ENCODE data around the gene CCDC92B.

CCDC92B gene

GRCh38 chr17:2777242-2777867, 27.9 kb upstream of the CCDC92B start:
- no peak for DNase-seq

GRCh38 chr17:2776589-2777241, 27.3 kb upstream of the CCDC92B start:
- DNase-seq: peak in 1 of 3 donors; percentile 35

GRCh38 chr17:2775206-2775605, 25.8 kb upstream of the CCDC92B start:
- DNase-seq: peak in 2 of 3 donors; percentile 42

- DNase-seq: no peak
Observed at GRCh38 chr17:2770129-2770528, 20.7 kb upstream of the CCDC92B start.

DNA sequence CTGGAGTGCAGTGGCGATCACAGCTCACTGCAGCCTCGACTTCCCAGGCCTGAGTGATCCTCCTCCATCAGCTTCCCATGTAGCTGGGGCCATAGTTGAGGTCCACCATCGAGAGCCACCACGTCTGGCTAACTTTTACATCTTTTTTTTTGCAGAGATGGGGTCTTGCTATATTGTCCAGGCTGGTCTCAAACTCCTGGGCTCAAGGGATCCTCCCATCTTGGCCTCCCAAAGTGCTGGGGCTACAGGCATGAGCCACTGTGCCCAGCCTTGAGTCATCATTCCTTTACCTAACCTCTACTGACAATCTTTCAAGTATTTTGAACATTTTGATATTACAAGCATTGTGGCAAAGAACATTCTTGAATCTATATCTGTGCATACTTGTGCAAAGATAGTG, 9.4 kb upstream of the CCDC92B start:
- DNase-seq: no peak

GRCh38 chr17:2755891-2756724, 6.7 kb upstream of the CCDC92B start:
- no peak for DNase-seq

DNA sequence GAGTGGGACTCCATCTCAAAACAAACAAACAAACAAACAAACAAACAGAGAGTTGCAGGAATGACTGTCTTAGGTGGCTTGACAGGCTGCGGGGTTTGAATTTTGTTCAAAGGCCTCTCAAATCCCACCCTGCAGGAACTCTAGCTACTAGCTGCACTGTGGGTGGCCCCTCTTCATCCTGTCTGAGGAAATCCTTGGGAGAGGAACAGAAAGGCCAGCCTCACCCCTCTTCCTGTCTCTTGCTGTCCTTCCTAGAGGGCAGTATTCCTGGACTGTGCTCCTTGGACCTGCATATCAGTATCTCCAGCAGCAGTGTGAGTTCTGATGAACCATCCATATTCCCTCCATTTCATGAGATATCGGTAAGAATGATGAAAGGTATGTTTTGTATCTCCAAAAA, 2.0 kb upstream of the CCDC92B start:
- DNase-seq: no peak

- DNase-seq: no peak
Observed at GRCh38 chr17:2750721-2751120, 1.3 kb upstream of the CCDC92B start.

GRCh38 chr17:2749784-2750181, 331 bp upstream of the CCDC92B start:
- peak; percentile 84 to 96 (median 92) for DNase-seq

- no peak for DNase-seq
Observed at GRCh38 chr17:2745317-2746037, 4.0 kb downstream of the CCDC92B start.

DNA sequence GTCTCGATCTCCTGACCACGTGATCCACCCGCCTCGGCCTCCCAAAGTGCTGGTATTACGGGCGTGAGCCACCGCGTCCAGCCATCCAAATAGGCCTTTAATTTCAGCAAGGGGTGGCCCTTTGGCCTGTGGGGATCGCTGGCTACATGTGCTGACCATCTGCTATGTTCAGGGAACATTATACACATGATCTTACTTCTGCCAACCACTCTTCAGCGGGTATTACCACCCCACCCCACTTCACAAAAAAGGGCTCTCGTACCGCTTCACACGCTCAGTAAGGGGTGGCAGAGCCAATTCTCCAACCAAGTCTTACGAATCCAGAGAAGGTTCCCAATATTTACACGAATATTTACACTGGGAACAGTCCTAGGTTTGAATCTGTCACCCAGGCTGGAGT, 11.8 kb downstream of the CCDC92B start:
- DNase-seq: no peak

GRCh38 chr17:2736956-2737355, 12.5 kb downstream of the CCDC92B start:
- no peak for DNase-seq

DNA sequence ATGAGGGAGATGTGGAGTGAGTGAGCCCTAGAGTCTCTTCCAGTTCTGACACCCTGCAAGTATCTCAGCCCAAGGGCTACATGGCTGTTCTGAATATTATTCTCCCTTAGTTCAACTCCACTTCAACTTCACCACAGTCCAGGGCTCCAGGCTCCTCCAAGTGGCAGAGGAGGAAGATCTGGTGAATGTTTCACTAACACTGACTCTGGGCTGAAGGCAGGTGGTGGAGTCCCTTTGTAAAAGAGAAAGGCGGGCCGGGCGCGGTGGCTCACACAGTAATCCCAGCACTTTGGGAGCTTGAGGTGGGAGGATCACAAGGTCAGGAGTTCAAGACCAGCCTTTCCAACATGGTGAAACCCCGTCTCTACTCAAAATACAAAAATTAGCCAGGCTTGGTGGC, 13.6 kb downstream of the CCDC92B start:
- DNase-seq: no peak

DNA sequence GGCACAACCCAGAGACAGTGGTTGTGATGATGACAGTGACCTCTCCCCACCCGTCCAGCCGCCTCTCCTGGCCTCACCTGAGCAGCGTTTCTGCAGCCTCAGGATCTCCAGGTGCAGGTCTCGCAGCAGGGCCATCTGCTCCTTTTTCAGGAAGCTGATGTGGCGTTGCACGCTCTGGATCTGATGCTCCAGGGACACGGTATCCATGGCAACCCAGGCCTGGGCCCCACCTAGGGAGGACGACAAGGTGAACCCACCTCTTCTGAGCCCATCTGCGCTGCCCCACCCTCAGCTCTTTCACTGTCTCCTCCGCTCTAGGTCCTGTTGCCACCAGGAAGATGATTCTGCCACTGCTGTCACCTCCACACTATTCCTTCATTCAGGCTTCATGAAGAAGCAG, 14.5 kb downstream of the CCDC92B start:
- no peak for DNase-seq

GRCh38 chr17:2731807-2732206, 17.6 kb downstream of the CCDC92B start:
- DNase-seq: no peak

GRCh38 chr17:2730764-2731353, 18.6 kb downstream of the CCDC92B start:
- DNase-seq: no peak

- peak; percentile 54 to 82 (median 69) for DNase-seq
Observed at GRCh38 chr17:2724784-2725164, 24.7 kb downstream of the CCDC92B start.

DNA sequence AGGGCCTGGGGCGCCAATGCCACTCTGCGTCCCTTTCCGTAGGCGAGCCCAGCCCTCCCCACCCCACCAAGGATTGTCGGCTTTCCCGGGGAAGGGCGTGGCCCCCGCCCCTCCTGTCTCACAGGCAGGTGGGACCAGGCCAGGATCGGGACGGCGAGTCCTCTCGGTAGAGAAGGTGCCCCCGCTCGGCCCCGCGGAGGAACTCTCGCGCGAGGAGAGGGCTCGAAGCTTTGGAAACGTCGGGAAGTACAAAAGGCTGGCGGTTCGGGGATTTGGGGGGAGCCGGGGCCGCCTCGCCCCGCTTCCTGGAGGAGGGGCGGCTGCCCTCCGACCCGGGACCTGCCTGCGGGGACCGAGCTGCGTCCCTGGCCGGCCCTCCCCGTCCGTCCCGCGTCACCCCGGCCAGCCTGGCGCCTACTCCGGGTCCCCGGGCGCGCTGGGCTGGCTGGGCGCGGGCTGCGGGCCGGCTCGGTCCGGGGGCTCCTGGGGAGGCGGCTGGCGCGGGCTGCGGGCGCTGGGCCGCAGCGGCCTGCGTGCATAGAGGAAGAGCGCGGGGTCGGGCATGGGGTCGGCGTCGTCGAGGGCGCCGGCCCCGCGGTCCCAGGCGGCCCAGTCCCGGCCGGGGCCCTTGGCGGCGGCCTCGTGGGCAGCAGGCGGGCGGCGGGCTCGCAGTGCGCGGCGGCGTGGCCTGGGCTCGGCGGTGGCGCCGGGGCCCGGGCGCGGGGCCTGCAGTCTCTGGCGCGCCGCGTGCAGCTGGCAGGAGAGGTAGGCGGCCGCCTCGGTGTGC, 25.3 kb downstream of the CCDC92B start:
- peak in 2 of 3 donors; percentile 19 to 41 for DNase-seq

DNA sequence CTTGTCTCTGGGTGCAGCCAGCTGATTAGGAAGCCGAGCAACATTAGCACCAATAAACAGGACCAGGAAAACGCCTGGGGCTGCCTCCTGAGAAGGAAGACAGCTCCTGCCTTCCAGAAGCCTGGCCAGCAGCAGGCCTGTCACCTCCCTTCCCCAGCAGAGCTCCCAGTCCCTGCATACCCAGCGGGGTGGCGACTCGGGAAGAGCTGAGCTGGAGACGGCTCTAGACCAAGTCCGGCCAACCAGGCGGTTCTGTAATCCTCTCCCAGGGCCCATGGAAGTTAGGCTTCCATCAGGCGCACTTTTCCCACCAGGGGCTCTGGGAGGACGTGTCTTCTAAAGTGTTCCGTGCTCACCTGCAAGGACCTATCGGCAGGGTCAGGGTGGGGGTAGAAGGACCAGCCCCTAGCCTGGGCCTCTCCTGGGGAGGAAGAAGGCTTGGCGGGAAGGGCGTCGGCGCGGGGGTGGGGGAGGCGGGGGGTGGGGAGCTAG, 25.9 kb downstream of the CCDC92B start:
- no peak for DNase-seq

GRCh38 chr17:2722611-2723010, 26.8 kb downstream of the CCDC92B start:
- no peak for DNase-seq

DNA sequence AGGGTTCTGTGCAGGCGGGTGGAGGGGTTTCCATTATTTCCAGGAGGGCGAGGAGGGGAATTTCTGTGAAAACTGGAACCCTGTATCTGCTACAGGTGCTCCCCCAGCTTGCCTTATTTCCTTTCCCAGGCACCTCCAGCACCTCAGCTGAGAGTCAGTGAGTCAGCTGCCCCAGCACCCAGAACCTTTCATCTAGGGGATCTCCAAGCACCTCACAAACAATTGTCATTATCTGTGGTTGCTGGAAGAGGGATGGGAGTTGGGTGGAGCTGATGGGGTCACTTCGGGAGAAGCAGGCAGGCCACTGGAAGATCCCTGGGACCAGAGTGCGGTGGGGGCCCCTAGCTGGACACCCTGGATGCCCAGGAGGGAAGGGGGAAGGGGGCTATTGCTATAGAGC, 27.8 kb downstream of the CCDC92B start:
- DNase-seq: peak in 1 of 3 donors; percentile 19

GRCh38 chr17:2719861-2720260, 29.6 kb downstream of the CCDC92B start:
- no peak for DNase-seq
